GM12878 (cell line): ENCODE results near the gene HYAL1. TPM values are rescaled to one million over a fixed set of nuclear protein-coding genes. Genes with fewer than 3 reads are reported as not detected.

Source experiments
- ATF2 ChIP-seq: IDR thresholded peaks from 2 replicates; pipeline ENCODE4 v1.6.1; 2012; ENCODE audit warnings: low read length, inconsistent platforms
- ATF3 ChIP-seq: IDR thresholded peaks from 2 replicates; pipeline ENCODE4 v1.6.1; 2011; ENCODE audit warnings: low read depth, mild to moderate bottlenecking, low read length, moderate library complexity, borderline replicate concordance; ENCODE audit errors: extremely low read depth
- BMI1 ChIP-seq: fragments of 450-650 bp; IDR thresholded peaks from 2 replicates; pipeline ENCODE4 v1.6.1; 2016; ENCODE audit warnings: mild to moderate bottlenecking, moderate library complexity, borderline replicate concordance
- CEBPB ChIP-seq, 2 experiments: fragments of 150-350 bp in 1 of 2; IDR thresholded peaks; 2 replicates each; pipeline ENCODE4 v1.6.1; 2012 to 2014; ENCODE audit warnings: low read depth in 2 of 2, low read length in 2 of 2, borderline replicate concordance in 1 of 2, inconsistent platforms in 1 of 2
- CREM ChIP-seq: IDR thresholded peaks from 2 replicates; pipeline ENCODE4 v1.6.1; 2014; ENCODE audit warnings: antibody characterized with exemption, low read depth
- DPF2 ChIP-seq: fragments of 450-650 bp; IDR thresholded peaks from 2 replicates; pipeline ENCODE4 v1.6.1; 2017; ENCODE audit warnings: mild to moderate bottlenecking
- E2F4 ChIP-seq: IDR thresholded peaks from 2 replicates; pipeline ENCODE4 v1.6.1; 2012; ENCODE audit warnings: low read depth, low read length, improper control_type of control experiment
- GABPA ChIP-seq: IDR thresholded peaks from 2 replicates; pipeline ENCODE4 v1.6.1; 2014; ENCODE audit warnings: antibody characterized with exemption, low read depth, mild to moderate bottlenecking, inconsistent platforms
- HDAC6 ChIP-seq: fragments of 200-600 bp; sonication (generic); IDR thresholded peaks from one replicate; pipeline ENCODE4 v1.8.0; 2017; ENCODE audit warnings: antibody characterized with exemption; ENCODE audit not compliant: unreplicated experiment
- HSF1 ChIP-seq: fragments of 150-350 bp; IDR thresholded peaks from 2 replicates; pipeline ENCODE4 v1.6.1; 2014; ENCODE audit warnings: mild to moderate bottlenecking, low read depth, low read length
- PAX5 ChIP-seq: IDR thresholded peaks from 2 replicates; pipeline ENCODE4 v1.6.1; 2011; ENCODE audit warnings: low read depth, low read length, borderline replicate concordance
- PKNOX1 ChIP-seq: fragments of 450-650 bp; IDR thresholded peaks from 2 replicates; pipeline ENCODE4 v1.6.1; 2016; ENCODE audit warnings: mild to moderate bottlenecking
- PML ChIP-seq: IDR thresholded peaks from 2 replicates; pipeline ENCODE4 v1.6.1; 2012; ENCODE audit warnings: low read length, inconsistent platforms
- RCOR1 ChIP-seq: conservative IDR thresholded peaks from 2 replicates; pipeline ENCODE4 v1.6.1; 2012; ENCODE audit warnings: low read depth, low read length, improper control_type of control experiment
- RFX5 ChIP-seq: IDR thresholded peaks from 2 replicates; pipeline ENCODE4 v1.6.1; 2011; ENCODE audit warnings: low read depth, low read length, improper control_type of control experiment
- SIN3A ChIP-seq: IDR thresholded peaks from 2 replicates; pipeline ENCODE4 v1.6.1; 2012; ENCODE audit warnings: low read depth, low read length, improper control_type of control experiment
- ZNF217 ChIP-seq: fragments of 450-650 bp; IDR thresholded peaks from 2 replicates; pipeline ENCODE4 v1.6.1; 2017; ENCODE audit warnings: antibody characterized with exemption, mild to moderate bottlenecking
- ZNF274 ChIP-seq: IDR thresholded peaks from one replicate; pipeline ENCODE4 v1.8.0; 2011; ENCODE audit not compliant: insufficient read length, insufficient read depth
- ZNF687 ChIP-seq: fragments of 450-650 bp; IDR thresholded peaks from 2 replicates; pipeline ENCODE4 v1.6.1; 2017; ENCODE audit warnings: mild to moderate bottlenecking, moderate library complexity
- polyA plus RNA-seq, 11 experiments: library from polyadenylated mRNA; depleted of rRNA in 4 of 11; unstranded in 6 of 11; stranded (reverse) in 5 of 11; fragments of >200 nt; fragmentation: Nextera tagmentation in 4 of 11; fragmentation: Illumina TruSeq in 1 of 11; extraction: Ambion mirVana in 4 of 11; extraction: Trizol in 1 of 11; gene quantifications; 1 replicate in 1 of 11; 2 replicates in 10 of 11; pipeline versions ENCODE4 v1.2.1 to v1.2.3, GENCODE V29; 2011 to 2016; ENCODE audit warnings: inconsistent platforms in 2 of 11, missing spikeins in 2 of 11, low read depth in 1 of 11
- total RNA-seq, 4 experiments: library from RNA; depleted of rRNA in 3 of 4; stranded (reverse); fragments of >200 nt in 3 of 4; fragmentation: Illumina TruSeq in 1 of 4; extraction: Trizol in 1 of 4; gene quantifications; 2 replicates each; pipeline versions ENCODE4 v1.2.1 to v1.2.3, GENCODE V29; 2013 to 2021

HYAL1 gene
- total and polyA plus RNA-seq, 10 of the 15 experiments (the other 5 are each of a cell fraction or from before 2014, with no cell fraction given), result 0.04 to 0.55 (median 0.18) TPM; not detected in 2

- TF ChIP-seq SIN3A (no peak), ZNF274 (no peak), GABPA (no peak), ATF2 (peak; percentile 93), RCOR1 (no peak), RFX5 (0 out of 2 replicates have a peak, but pooled peaks have one; percentile 41), CREM (peak; percentile 69), HSF1 (no peak; the same call in 1 of the 2 replicates), DPF2 (peak; percentile 37), ZNF687 (peak; percentile 82), CEBPB (IDR thresholded peaks at IDR 0.05; ENCODE audit: borderline replicate concordance in 1 of 2, low read depth in 2 of 2, low read length in 2 of 2) (no peak), BMI1 (no peak), E2F4 (no peak), HDAC6 (no peak), PML (peak; percentile 72; the same call in 1 of the 2 replicates), PKNOX1 (no peak), ZNF217 (no peak), ATF3 (no peak), PAX5 (peak; percentile 95)
Measured at GRCh38 chr3:50260027-50260941, 43.1 kb downstream of the HYAL1 start (continued).
